Osteoblast (primary cell): Measurements from ENCODE around the gene ALDH3B1. TPM values are rescaled to one million over a fixed set of nuclear protein-coding genes. Genes with fewer than 3 reads are reported as not detected.

Experiments used
- DNase-seq: peaks from one replicate; pipeline ENCODE4 v3.0.0; 2011; ENCODE audit warnings: low spot score, mixed read lengths; ENCODE audit not compliant: insufficient read length; ENCODE audit errors: missing footprints
- H2AFZ ChIP-seq: 2 replicates; pipeline ENCODE4 v1.6.0; 2011; ENCODE audit warnings: mild to moderate bottlenecking, low read length
- H3K27ac ChIP-seq: 2 replicates; pipeline ENCODE4 v1.5.1; 2011; ENCODE audit warnings: mild to moderate bottlenecking, low read depth, low read length, moderate library complexity
- H3K27me3 ChIP-seq: 2 replicates; pipeline ENCODE4 v1.6.0; 2012; ENCODE audit warnings: mild to moderate bottlenecking, control low read depth, inconsistent platforms, low read length, moderate library complexity; ENCODE audit not compliant: insufficient read depth
- H3K36me3 ChIP-seq: 2 replicates; pipeline ENCODE4 v1.5.1; 2011; ENCODE audit warnings: mild to moderate bottlenecking, low read length, control low read depth, moderate library complexity; ENCODE audit not compliant: insufficient read depth
- H3K4me1 ChIP-seq: 2 replicates; pipeline ENCODE4 v1.5.1; 2011; ENCODE audit warnings: mild to moderate bottlenecking, low read length, control low read depth, moderate library complexity; ENCODE audit not compliant: insufficient read depth
- H3K4me2 ChIP-seq: 2 replicates; pipeline ENCODE4 v1.6.0; 2011; ENCODE audit warnings: mild to moderate bottlenecking, low read length; ENCODE audit not compliant: insufficient read depth
- H3K4me3 ChIP-seq: fragments of 200-600 bp; sonication (generic); 3 replicates; pipeline ENCODE4 v1.5.1; 2012; ENCODE audit warnings: mild to moderate bottlenecking, low read length, inconsistent platforms; ENCODE audit not compliant: insufficient read depth
- H3K79me2 ChIP-seq: 2 replicates; pipeline ENCODE4 v1.6.0; 2012; ENCODE audit warnings: mild to moderate bottlenecking, low read length, control low read depth, inconsistent platforms; ENCODE audit not compliant: insufficient read depth
- H3K9me3 ChIP-seq: 2 replicates; pipeline ENCODE4 v1.5.1; 2011; ENCODE audit warnings: low read depth, low read length, control low read depth
- H4K20me1 ChIP-seq: 2 replicates; pipeline ENCODE4 v1.6.0; 2012; ENCODE audit warnings: mild to moderate bottlenecking, low read length, control low read depth; ENCODE audit not compliant: insufficient read depth
- total RNA-seq: library from RNA; depleted of rRNA; stranded (reverse); fragments of >200 nt; gene quantifications from 2 replicates; pipeline ENCODE4 v1.2.3, GENCODE V29; 2012
- TF ChIP-seq, protein P1 (sequence below): IDR thresholded peaks from 2 replicates; pipeline ENCODE4 v1.5.1; 2011; ENCODE audit warnings: mild to moderate bottlenecking, low read depth, low read length, moderate library complexity; ENCODE audit errors: extremely low read depth

The ALDH3B1 gene
- total RNA-seq, 1 donor, result 63.0 TPM

DNA sequence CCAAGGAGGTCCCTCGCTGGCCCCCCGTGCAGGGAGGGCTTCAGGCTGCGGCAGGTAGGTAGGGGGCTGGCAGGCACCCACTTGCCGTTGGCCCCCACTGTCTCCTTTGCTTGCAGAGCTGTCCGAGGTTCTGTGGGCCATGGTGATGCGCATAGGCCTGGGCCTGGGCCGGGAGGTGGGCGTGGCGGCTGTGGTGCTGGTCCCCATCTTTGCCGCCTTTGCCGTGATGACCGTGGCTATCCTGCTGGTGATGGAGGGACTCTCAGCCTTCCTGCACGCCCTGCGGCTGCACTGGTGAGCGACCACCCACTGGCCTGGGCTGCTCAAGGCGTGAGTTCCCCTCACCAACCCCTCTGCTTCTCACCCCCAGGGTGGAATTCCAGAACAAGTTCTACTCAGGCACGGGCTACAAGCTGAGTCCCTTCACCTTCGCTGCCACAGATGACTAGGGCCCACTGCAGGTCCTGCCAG, 40.3 kb downstream of the ALDH3B1 start:
- H4K20me1 ChIP-seq, result no peaks in the 10 kb centered on the region
- H2AFZ ChIP-seq, result no peak overlapping the region
- H3K4me3 ChIP-seq, result no peak overlapping the region
- H3K27ac ChIP-seq, result no peak overlapping the region
- H3K4me2 ChIP-seq, result no peak overlapping the region
- H3K27me3 ChIP-seq, result no peaks in the 10 kb centered on the region
- DNase-seq, result peak; percentile 67
- H3K36me3 ChIP-seq, result peaks cover 42% of the 10 kb centered on the region
- no peaks in the 10 kb centered on the region for H3K4me1 ChIP-seq
- TF ChIP-seq, protein P1, sequence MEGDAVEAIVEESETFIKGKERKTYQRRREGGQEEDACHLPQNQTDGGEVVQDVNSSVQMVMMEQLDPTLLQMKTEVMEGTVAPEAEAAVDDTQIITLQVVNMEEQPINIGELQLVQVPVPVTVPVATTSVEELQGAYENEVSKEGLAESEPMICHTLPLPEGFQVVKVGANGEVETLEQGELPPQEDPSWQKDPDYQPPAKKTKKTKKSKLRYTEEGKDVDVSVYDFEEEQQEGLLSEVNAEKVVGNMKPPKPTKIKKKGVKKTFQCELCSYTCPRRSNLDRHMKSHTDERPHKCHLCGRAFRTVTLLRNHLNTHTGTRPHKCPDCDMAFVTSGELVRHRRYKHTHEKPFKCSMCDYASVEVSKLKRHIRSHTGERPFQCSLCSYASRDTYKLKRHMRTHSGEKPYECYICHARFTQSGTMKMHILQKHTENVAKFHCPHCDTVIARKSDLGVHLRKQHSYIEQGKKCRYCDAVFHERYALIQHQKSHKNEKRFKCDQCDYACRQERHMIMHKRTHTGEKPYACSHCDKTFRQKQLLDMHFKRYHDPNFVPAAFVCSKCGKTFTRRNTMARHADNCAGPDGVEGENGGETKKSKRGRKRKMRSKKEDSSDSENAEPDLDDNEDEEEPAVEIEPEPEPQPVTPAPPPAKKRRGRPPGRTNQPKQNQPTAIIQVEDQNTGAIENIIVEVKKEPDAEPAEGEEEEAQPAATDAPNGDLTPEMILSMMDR, result no peak
- no peaks in the 10 kb centered on the region for H3K9me3 ChIP-seq
- H3K79me2 ChIP-seq, result no peaks in the 10 kb centered on the region

DNA sequence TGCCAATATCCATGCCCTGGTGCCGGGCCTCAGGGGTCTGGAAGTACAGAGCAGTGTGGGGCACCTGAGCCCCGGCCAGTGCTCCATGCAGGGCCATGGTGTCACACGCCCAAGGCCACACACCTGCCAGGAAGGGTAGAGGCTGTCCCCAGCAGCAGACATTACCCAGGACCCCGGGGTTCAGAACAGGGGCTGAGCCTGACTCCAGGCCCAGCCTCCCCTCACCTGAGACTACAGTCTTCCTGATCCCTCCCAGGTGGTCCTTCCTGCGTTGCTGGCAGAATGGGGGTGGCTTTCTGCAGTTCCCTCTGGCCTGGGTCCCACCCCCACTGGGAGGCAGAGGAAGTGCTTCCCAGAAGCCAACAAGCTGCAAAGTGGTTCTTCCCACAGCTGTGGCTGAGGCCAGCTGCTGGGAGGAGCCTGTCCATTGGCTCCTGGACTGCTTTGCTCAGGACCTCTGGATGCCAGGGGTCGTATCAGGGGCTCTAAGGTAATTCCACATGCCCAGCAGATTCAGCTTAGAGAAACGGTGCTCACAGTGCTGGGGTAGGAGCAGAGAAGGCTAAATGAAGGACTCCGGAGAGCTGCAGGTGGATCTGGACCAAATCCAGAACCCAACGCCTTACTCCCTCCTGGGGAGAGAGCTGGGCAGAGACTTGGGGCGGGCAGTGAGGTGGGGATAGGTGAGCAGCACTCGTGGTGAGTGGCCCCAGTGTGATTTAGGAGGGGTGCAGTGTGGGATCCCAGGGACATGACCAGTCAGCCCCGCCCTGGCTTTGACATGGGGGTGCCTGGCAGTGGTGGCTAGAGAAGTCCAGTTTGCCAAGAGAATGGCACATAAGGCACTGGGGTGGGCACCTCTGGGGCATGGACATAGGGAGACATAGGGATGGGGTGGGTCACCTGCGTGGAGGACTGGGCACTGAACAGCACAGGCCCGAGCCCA, 41.3 kb downstream of the ALDH3B1 start:
- TF ChIP-seq, protein P1, result no peak
- no peak overlapping the region for H2AFZ ChIP-seq
- DNase-seq, result peak; percentile 57

DNA sequence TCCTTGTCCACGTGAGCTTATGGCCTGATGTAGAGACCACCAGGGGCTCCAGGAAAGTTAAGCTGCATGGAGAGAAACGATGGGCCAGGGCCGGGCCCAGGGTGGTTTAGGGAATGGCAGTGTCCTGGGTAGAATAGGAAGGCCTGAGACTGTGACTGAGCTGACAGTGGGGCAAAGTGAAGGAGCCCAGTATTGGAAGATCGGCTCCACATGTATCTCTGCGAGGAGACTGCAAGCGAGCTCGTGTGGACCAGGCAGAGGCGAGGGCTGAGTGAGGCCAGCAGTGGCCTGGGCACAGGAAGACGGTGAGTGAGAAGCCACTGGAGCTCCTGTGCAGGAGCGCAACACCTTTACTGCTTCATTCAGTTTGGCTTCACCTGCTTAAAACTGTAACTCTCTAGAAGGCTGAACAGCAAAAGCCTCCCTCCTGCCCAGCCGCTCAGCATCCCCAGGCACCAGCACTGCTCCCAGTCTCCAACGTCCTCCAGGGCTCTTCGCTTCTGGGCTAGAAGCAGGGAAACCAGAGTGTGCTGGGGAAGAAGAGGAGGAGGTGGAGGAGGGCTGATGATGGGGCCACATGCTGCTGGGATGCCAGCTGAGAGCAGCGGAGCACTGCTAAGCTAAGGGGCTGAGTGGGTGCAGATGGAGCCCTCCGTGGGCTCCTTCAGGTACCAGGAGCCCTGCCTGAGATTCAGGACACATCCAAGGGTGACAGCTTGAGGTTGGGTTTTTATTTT, 42.2 kb downstream of the ALDH3B1 start:
- Histone ChIP-seq H3K36me3 (peaks cover 34% of the 10 kb centered on the region), H3K9me3 (no peaks in the 10 kb centered on the region), H3K27ac (no peak overlapping the region), H3K79me2 (no peaks in the 10 kb centered on the region), H3K4me2 (no peak overlapping the region), H3K4me1 (no peaks in the 10 kb centered on the region), H4K20me1 (no peaks in the 10 kb centered on the region), H3K27me3 (no peaks in the 10 kb centered on the region), H3K4me3 (no peak overlapping the region), H2AFZ (no peak overlapping the region)
- DNase-seq, result peak; percentile 73
- TF ChIP-seq, protein P1, result no peak

More for the DNA sequence above, 41.3 kb downstream of the ALDH3B1 start:
- Histone ChIP-seq H3K9me3 (no peaks in the 10 kb centered on the region), H3K79me2 (no peaks in the 10 kb centered on the region), H3K27ac (no peak overlapping the region), H4K20me1 (no peaks in the 10 kb centered on the region), H3K4me2 (no peak overlapping the region), H3K36me3 (peaks cover 39% of the 10 kb centered on the region), H3K4me1 (no peaks in the 10 kb centered on the region), H3K4me3 (no peak overlapping the region), H3K27me3 (no peaks in the 10 kb centered on the region)

DNA sequence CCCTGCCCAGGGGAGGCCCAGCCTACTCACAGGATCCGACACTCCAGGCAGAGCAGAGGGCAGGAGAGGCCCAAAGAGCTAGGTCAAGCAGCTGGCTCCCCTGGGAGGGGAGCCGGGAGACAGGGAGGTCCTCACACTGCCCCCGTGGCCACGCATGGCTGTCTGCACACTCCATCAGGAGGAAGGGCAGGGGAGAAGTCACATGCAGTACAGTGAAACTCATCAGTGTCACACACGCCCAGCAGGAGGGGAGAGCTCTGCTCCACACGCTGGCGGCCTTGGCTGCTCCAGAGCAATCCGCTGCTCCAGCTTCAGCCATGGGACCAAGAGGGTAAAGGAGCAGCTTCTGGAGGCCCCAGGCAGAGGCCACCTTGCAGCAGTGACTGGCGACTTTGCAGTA, 43.0 kb downstream of the ALDH3B1 start:
- peaks cover 31% of the 10 kb centered on the region for H3K36me3 ChIP-seq
- H3K79me2 ChIP-seq, result no peaks in the 10 kb centered on the region
- H3K4me1 ChIP-seq, result no peaks in the 10 kb centered on the region
- H2AFZ ChIP-seq, result no peak overlapping the region
- H3K4me3 ChIP-seq, result no peak overlapping the region
- TF ChIP-seq, protein P1, result no peak
- H3K9me3 ChIP-seq, result no peaks in the 10 kb centered on the region
- DNase-seq, result peak; percentile 84
- H3K4me2 ChIP-seq, result no peak overlapping the region
- no peak overlapping the region for H3K27ac ChIP-seq
- no peaks in the 10 kb centered on the region for H3K27me3 ChIP-seq
- no peaks in the 10 kb centered on the region for H4K20me1 ChIP-seq
